Choroid plexus epithelial cell (primary cell): ENCODE data around the gene UBASH3B.

ENCODE experiments used
- DNase-seq: peaks from one replicate; pipeline ENCODE4 v3.0.0-alpha.2; 2010; ENCODE audit warnings: low read depth
- H3K4me3 ChIP-seq: 2 replicates; pipeline ENCODE4 v1.5.1; 2011; ENCODE audit warnings: low read depth, mild to moderate bottlenecking, control low read depth, low read length, moderate library complexity
- CTCF ChIP-seq: conservative IDR thresholded peaks from 2 replicates; pipeline ENCODE4 v1.5.1; 2011; ENCODE audit warnings: low read depth, mild to moderate bottlenecking, control low read depth, inconsistent platforms, low read length, moderate library complexity

UBASH3B gene

DNA sequence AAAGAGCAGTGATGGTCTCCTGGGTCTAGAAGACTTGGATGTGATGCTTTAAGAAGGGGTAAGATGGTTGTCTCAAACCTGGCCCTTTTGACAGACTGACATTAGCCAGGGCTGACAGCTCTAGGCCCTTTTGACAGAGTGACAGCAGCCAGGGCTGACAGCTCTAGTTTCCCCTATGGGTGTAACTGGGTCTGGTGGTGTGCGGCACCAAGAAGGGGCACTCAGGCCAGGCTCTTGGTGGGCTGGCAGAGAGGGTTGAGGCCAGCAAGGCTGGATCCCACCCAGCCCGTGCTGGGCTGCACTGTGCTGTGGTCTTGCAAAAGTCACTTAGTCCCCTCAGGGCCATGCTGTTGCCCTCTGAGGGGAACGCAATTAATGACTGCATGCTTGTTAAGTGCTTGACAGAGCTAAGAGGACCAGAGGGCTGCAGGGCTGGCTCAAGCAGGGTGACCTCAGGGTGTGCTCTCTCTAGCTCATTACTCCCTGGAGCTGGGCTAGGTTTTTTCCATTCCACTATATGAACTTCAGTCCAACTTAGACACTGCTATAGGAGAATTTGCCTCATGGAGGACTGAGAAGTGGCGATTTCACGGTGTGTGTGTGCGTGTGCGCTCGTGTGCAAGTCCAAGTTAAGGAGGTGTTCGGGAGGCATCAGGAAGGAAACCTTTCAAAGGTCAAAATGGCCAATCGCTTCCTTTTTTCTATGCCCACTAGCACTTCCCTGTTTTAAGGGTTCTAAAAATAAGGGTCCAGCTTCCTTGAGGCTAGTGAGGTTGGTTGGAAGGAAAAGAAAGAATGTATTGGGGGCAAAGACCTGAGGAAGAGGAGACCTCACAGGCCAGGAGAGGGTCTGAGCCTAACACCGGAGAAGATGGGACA lies 4.4 kb downstream of the UBASH3B start:
- no peak overlapping the region for H3K4me3 ChIP-seq
- TF ChIP-seq CTCF, result no peak

GRCh38 chr11:122661182-122661945 lies 5.8 kb downstream of the UBASH3B start:
- no peak for DNase-seq
- no peak overlapping the region for H3K4me3 ChIP-seq
- no peak for TF ChIP-seq CTCF

More for the DNA sequence above, 4.4 kb downstream of the UBASH3B start:
- DNase-seq, result no peak

DNA sequence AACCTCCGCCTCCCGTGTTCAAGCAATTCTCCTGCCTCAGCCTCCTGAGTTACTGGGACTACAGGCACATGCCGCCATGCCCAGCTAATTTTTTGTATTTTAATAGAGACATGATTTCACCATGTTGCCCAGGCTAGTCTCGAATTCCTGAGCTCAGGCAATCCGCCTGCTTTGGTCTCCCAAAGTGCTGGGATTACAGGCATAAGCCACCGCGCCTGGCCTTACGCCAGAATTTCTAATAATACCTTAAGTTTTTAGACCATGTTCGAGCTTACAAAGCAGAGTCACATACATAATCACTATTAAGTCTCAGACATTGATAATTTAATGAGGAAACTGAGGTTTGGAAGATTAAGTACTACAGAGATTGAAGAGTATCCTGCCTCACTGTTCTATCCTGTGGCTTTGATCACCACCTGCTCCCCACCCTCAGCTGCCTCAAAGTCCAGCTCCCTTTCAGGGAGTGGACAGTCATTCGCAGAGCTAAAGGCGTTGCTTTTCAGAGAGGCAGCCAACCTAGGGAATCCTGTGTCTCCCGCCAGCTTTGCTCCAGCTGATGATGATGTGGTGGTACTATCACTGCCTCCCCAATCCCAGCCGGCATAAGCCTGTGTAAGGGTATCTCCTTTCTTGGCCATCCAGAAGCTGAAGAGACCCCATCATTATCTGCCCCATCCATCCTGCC lies 7.7 kb downstream of the UBASH3B start:
- no peak for TF ChIP-seq CTCF
- H3K4me3 ChIP-seq, result no peak overlapping the region
- DNase-seq, result no peak

DNA sequence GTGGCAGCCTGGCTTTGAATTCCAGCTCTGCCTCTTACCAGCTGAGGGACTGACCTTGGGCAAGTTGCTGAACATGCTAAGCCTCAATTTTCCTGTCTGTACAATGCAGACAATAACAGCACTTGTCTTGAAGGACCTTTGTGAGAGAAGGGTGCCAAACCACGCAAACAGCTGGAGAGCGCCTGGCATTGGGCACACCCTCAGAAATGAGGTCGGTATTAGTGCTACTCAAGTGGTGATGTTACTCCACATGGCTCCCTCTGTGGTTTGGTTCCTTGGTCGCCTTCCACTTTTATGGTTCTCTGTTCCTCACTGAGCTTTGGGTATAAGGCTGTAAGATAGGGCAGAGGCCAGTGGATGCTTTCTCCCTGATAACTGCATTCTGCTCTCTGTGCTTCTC lies 8.2 kb downstream of the UBASH3B start:
- no peak overlapping the region for H3K4me3 ChIP-seq
- no peak for DNase-seq
- no peak for TF ChIP-seq CTCF

DNA sequence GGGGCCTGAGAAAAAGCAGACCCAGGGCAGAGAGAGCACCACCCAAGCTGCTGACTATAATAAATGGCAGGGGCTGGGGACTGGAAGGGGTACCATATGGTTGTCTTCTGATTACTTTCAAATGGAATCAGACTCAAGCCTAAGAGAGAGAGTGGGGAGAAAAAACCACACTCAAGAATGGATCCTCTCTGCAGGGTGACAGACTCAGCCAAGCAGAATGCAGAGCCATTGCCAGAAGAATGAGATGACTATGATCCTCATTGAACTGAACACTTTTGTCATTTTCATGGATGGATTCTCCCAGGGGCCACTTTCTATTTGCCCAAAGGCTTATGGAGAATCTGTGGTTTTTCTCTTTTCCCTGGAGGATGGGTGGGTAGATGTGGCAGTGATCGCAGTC lies 8.7 kb downstream of the UBASH3B start:
- no peak overlapping the region for H3K4me3 ChIP-seq
- DNase-seq, result no peak
- no peak for TF ChIP-seq CTCF

- no peak for DNase-seq
- TF ChIP-seq CTCF, result no peak
- H3K4me3 ChIP-seq, result peak overlapping the region; percentile 20
These were observed 10.3 kb downstream of the UBASH3B start for GRCh38 chr11:122665861-122666260.
